Measurements from ENCODE around the gene PFKFB4.
"Not testable (repeated sequence)": the region's sequence is repeated elsewhere in the genome, so short reads cannot be mapped to it uniquely, and the experiment has no call there.

The PFKFB4 gene

DNA sequence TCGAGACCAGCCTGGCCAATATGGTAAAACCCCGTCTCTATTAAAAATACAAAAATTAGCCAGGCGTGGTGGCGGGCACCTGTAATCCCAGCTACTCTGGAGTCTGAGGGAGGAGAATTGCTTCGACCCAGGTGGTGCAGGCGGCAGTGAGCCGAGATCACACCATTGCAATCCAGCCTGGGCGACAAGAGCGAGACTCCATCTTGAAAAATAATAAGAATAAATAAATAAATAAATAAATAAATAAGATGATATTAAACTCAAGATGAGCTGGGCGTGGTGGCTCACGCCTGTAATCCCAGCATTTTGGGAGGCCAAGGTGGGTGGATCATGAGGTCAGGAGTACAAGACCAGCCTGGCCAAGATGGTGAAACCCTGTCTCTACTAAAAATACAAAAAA, 75.7 kb downstream of the PFKFB4 start:
- not testable (repeated sequence) for DNase-seq

DNA sequence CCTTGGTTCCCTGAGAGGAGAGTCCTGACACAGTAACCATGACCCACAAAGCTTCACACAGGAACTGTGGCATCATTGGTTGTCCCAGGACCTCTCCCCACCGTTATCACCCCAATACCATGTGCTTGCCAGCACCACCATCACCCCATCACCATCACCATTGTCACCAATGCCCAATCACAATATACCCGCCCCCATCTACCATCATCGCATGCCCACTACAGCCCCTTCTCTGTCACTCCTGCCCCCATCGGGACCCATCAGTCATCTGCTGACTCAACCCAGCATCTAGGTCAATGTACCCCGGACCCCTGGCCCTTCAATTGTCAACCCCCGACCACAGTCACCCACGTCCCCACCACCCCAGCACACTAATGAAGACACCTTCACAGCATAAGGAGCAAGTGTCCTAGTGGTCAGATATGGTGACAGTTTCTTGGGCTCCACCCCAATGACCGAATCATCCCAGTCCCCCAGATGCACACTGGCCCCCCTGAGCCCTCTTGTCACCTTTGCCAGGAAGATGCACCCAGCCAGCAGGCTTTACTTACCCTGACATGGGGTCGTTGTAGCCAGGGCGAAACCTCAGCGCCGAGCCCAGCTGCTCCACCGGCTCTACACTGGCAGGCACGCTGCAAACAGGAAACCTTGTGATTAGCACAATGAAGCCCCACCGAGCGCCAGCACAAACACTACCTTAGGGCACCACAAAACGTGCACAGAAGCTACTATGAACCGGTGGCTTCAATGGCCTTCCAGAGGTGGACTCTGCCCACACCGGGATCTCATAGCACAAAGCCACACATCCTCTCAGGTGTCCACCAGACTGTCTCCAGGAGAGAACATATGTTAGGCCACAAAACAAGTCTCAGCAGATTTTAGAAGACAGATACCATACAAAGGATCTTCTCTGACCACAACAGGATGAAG, 77.7 kb downstream of the PFKFB4 start:
- DNase-seq, result no peak

DNA sequence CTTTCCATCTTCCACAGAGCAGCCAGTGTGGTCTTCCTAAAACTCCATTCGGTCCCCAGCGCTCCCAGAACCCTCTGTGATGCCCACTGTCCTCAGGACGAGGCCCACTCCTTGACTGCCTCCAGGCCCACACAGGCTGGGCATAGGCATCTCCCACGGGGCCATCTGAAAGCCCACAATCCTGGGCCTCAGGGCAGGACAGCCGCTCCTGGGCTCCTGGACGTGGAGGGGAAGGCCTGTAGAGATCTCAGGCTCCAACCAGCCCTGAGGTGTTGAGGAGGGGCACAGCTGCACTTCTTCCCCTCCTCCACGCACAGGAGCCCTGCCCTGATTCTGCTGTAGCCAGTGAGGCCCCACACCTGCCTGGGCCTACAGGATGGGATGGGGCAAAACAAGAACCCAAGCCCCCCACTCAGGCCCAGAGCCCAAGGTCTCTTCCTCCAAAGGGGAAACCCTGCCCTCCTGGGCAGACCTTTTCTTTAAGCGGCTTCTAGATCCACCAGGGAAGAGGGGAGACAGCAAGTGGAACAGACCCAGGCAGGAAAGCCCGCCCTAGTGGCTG, 78.6 kb downstream of the PFKFB4 start:
- DNase-seq, result no peak

DNA sequence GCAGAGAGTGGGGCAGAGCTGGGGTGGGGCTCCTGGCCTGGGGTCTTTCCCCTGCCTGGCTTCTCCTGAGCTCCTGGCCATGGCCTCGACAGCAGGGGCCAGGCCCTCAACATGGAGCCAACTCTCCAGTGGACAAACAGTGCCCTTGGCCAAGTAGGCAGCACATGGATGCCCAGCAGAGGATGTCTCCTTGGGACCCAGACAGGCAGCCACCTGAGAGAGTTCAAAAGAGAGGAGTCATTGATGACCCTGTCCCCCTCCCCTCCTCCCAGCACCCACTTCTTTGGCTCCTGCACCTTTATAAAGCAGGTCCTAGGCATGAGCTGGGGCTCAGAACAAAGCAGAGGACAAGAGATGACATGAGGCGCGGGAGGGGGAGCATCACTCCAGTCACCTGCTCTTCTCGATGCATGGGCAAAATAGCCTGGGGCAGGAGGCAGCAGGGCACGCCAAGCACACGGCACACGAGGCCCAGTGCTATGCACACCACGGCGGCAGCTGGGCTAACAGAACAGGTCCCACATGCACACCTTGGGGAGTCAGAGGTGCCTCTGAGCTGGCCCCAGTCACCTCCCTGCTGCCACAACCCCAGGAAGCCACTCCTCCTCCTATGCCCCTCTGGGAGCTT, 80.1 kb downstream of the PFKFB4 start:
- no peak for DNase-seq

DNA sequence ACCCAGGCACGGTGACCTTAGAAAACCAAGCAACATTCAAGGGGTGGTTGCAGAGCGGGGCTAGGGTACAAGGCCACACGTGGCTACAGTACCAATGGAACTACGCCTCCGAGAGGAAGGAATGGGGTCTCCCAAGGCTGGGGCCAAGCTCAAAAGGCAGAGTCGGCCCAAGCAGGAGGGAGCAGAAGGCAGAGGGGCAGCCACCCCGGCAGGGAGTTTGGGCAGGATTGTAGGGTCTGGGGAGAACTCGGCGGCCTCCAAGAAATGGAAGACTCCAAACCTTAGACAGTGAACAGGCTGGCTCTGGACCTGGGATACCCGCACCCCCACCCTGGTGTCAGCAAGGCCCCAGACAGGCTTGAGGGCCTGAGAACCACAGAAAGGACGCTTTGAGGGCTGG, 81.4 kb downstream of the PFKFB4 start:
- DNase-seq, result no peak

DNA sequence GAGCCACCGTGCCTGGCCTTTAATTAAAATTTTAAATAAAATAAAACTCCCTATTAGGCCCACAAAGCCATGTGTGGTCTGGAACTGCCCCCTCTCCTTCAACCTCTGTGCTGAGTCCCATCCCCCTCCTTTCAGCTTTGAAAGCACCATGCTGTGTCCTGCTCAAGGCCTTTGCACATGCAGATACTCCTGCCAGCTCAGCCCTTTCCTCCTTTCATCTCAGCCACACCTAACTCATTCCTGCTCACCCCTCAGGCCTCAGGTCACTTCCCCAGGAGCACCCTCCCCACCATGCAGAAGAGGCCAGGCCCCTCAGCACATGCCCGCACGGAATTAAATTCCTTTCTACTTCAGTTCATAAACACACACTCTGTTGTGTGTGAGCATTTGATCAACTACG, 82.0 kb downstream of the PFKFB4 start:
- DNase-seq, result no peak

DNA sequence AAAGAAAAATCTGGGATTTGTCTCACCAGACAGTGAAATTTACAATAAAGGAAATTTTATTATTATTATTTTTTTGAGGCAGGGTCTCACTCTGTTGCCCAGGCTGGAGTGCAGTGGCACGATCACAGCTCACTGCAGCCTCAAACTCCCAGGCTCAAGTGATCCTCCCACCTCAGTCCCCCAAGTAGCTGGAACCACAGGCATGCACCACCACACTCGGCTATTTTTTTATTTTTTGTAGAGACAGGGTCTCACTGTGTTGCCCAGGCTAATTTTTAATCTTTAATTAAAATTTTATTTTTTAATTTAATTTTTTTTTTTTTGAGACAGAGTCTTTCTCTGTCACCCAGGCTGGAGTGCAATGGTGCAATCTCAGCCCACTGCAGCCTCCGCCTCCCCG, 82.6 kb downstream of the PFKFB4 start:
- DNase-seq, result not testable (repeated sequence)

DNA sequence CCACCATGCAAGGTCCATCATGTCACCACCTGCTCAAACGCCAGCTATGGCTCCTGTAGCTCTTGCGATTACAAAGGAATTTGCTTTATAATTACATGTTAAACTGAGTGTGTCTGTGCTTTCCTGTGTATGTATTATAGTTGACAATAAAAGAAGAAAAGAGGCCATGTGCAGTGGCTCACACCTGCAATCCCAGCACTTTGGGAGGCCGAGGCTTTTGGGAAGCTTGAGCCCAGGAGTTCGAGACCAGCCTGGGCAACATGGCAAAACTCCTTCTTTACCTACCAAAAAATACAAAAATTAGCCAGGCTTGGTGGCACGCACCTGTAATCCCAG, 83.0 kb downstream of the PFKFB4 start:
- no peak for DNase-seq

DNA sequence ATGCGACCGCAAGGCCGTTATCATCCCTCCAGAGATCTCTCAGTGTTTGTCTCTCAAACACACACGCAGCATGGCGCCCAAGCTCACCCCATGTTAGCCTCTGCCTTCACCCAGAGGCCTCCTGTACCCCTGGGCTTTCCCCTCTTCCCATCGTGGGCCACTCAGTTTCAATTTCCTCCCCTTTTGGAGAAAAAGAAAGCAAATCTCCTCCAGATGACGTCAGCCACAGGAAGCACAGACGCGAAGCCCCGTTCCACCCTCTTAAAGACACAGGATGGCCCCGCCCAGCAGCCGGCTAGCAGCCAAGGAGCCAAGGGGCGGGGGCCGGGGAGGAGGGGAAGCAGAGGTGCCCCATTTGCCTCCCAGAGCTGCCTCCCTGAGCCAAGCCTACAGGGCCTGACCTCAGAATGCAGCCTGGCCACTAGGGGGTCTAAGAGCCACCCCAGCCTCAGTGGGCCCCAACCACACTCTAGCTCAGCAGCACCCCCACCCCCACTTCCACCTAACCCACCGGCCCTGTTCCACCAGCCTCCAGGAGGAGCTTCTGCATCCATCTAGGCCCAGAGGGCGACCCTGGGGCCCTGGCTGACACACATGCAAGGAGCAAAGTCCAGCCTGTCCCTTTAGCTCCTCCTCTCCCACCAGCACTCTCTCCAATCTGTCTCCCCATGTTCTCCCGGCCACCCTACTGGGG, 83.5 kb downstream of the PFKFB4 start:
- peak; percentile 58 for DNase-seq

DNA sequence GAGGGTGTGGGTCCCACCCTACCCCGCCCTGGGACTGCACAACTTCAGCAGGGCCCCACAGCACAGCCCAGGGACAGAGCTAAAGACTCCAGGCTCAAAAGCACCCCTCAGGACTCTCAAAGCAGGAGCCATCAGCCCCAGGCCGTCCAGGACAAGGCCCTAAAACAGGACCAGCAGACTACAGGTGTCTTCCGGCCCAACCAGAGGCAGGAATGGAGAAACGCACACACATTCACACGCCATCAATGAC, 84.0 kb downstream of the PFKFB4 start:
- no peak for DNase-seq

DNA sequence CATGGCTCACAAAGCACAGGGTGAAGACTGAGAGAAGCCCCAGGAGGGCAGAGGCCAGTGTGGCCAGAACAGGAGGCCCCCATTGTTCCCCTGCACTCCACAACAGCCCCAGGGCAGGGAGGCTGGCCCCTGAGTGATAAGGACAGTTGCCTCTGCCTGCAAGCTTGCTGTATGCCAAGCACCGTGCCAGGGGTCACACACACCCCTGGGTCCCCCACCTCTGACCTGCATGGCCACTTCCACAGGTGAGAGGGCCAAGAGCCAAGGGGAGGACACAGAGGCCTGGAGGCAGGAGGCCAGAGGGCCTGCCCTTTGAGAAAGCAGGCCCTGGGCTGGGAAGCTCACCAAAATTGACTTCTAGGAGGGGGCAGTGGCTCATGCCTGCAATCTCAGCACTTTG, 86.3 kb downstream of the PFKFB4 start:
- DNase-seq, result no peak

DNA sequence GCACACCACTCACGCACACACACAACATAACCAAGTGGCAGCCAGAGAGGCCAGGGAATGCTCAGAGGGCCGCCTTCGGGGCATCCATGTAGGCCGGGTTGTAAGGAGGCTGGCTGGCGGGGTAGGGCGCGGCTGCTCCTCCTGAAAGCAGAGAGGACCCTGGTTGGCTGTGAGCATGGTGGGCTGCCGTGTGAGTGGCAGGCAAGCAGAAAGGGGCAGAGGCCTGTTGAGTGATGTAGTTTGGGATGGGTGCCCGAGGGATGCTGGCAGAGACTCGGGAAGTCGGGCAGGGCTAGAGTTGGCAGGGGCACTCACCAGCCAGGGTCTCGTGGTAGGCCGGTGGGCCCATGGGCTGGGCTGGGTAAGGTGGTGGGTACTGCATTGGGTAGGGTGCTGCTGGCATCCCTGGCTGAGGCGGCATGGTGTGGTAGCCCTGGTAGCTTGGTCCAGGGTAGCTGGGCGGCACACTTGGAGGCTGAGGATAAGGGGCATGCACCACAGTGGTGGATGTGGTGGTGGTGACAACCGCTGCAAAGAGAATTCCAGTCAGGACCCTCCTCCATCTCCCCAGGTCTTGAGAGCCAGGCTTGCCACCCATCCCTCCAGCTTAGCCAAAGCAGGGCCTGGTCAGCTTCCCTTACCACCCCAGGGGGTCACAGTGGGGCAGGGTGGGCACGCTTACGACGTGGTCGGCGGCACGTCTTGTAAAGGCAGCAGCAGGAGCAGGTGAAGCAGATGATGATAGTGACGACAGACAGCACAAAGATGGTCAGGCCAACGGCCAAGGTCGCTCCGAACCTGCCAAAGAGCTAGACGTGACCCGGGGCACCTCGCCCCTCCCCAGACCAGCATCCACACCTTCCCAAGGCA, 87.3 kb downstream of the PFKFB4 start:
- no peak for DNase-seq

DNA sequence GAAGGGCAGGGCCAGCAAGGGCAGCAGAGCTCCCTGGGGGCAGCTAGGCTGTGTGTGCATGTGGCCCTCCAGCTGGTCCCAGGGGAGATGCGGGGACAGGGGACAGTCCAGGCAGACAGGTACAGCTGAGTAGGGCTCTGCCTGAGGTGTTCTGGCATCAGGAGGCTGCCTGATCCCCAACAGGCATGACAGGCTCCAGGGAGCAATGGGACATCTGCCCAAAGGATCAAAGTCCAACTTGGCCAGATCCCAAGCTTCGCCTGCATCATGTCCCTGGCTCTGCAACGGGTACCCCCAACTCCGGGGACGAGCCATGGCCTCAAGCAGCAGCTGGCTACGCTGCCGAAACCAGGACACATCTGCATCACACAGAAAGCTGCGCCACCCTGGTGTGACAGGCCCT, 88.3 kb downstream of the PFKFB4 start:
- DNase-seq, result no peak
